Stimulated activated CD8-positive, alpha-beta memory T cell treated with anti-CD3 and anti-CD28 coated beads, Interleukin-15, amount 100 ng/mL, for 4 hours (primary cell): ENCODE data around the gene TM4SF18.

Experiments
- DNase-seq, 2 donors: peaks; one replicate each; pipeline ENCODE4 v3.0.0-alpha.2; 2020; ENCODE audit warnings: low read depth in 2 of 2

Gene TM4SF18

DNA sequence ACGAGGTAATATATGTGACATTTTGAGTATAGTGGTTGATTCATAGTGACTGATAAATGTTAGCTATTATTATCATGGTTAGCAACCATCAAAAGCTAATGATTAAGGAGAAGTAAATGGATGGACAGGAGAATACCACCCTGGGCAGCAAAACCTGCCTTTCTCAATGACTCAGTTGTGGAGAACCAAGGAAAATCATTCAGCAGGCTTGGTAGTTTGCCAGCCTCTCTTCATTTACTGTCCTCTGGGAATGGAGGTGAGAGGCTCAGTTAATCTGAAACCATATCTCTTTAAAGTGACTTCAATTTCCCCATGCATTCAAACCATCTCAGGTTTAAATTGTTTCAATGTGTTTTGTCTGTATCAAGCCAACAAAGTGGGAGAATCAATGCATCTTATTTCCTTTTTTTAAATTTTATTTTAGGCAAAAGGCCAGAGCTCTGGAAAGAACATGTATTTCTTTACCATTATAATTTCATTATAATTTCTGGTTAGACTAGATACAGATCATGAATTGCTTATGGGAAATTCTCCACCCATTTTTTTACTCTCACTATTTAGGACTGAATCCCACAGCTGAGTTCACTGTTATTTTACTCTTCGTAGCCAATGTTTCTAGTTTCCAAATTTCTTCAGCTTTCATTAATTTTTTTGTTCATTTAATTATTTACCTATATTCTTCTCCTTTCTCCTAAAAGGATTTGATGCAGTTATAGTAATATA is 2.7 kb downstream of the TM4SF18 start:
- no peak for DNase-seq

DNA sequence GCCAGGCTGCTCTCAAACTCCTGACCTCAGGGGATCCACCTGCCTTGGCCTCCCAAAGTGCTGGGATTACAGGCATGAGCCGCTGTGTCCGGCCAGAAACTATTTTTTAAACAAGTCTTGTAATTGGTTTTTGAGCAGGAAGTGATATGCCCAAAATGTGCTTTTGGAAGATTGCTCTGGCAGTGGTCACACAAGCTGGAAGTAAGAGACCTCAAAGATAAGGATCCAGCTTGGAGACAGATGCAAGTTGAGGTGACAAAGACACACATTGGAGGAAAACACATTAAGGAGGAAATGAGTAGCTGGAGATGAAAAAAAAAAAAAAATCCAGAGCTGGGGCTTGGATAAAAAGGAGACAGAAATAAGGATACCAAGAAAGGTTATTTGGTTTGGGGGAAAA is 6.3 kb downstream of the TM4SF18 start:
- DNase-seq: no peak

DNA sequence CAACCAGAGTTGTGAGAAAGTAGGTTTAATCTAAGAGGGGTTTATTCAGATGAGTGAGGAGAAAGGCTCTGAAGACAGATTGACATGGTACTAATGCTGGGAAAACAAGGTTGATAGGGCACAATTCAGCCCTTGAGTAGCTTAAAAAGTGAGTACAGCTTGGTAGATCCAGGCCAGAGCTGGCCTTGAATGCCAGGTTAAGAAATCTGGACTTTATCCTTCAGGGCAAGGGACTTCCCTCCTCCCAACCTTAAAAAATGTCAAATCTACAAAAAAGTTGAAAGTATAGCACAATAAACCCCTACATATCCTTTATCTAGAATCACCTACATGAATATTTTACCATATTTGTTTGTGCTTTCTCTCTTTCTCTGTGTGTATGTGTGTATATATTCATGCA is 7.9 kb downstream of the TM4SF18 start:
- no peak for DNase-seq

DNA sequence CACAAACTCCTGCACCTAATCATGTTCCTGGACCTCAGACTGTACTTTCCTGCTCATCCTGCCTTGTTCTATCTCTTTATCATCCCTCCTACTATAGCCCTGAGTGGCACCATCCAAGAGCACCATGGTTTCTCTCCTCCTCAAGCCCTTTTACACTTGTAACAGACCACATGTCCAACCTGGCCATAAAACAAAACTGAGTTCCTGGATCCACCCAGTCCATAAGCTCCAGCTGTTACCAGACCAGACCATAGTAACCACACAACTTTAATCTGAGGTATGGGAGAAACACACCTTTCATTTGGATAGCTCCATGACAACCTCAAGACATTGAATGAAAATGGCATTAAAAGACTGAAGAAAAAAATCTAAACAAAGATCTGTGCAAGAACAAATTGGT is 9.1 kb downstream of the TM4SF18 start:
- DNase-seq: no peak

DNA sequence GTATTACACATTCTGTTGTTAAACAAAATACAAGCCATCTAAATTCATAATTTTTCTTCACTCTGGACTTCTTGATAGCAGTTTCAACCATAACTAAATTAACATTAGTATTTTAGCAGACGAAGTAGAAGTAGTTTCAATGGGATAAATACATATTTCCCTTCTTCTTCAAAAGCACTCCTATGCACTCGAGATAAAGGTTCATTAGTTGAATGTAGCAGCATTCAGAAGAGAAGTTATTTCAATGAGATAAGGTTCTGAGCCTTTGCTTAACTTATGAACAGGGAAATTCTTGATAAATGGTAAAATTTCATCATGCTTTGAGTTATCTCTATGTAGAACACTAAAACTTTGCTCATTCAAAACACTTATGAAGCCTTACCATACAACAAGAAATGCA is 11.8 kb downstream of the TM4SF18 start:
- DNase-seq: no peak

DNA sequence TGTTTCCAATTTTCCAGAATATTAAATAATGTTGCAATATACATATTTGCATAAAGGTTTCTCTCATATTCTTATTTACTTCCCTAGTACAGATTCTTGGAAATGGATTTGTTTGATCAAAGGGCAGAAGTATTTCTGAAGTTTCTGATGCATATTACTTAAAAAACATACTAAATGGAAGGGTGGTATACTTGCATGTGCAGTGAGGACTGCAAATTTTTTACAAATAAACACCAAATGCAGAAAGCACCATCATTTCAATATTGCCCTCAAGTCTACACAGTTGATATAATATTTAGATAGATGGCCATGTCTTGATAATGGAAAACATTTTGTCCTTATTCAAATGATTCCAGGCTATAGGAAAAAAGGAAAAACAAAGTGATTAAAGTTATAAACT is 12.3 kb downstream of the TM4SF18 start:
- no peak for DNase-seq

DNA sequence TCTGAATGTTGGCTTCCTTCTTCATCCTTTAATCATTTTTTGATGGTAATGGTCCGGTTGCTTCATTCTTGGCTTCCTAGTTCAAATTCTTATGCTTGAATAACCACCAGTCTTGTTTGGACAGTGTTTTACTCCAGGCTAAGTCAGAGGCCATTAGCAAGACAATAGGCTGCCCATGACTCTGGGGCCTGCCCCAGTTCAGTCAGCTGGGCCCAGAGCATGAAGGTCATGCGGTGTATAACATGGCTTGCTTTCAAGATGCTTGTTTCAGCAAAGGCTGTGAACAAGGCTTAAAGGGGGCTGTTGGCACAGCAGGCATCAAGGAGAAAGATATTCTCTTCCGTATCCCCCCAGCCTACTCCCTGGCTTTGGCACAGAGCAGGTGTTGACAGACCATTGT is 13.7 kb downstream of the TM4SF18 start:
- DNase-seq: no peak

DNA sequence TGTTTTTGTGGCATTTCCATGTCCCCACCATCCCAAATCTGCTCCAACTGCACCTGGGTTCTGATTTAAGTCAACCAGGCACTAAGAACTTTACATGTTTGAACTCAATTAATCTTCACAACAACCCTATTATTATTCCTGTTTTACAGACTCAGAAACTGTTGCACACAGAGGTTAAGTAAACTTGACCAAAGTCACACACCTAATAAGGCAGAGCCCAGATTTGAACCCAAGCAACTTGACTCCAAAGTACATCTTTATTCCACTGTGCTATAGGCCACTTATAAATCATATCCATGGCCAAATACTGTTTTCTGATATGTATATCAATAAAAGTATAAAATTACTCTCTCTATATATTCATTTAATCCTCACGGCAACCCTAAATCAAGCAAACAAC is 16.4 kb downstream of the TM4SF18 start:
- DNase-seq: no peak

DNA sequence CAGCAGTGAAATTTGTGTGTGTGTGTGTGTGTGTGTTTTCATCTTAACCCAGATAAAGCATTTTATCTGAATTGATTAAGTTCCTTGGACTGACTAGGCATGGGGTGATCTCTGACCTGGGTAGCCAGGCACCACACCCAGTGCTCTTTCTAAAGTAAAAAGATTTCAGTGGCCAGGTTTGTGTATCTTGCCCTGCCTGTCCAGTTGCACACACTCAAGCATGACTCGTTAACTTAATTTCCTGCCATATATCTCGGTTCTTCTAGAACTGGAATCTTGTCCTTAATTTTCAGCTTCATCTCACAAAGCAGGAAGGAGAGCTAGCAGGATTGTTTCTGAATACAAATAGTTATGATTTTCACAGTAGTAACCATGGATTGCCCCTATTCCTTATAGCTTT is 17.0 kb downstream of the TM4SF18 start:
- no peak for DNase-seq

DNA sequence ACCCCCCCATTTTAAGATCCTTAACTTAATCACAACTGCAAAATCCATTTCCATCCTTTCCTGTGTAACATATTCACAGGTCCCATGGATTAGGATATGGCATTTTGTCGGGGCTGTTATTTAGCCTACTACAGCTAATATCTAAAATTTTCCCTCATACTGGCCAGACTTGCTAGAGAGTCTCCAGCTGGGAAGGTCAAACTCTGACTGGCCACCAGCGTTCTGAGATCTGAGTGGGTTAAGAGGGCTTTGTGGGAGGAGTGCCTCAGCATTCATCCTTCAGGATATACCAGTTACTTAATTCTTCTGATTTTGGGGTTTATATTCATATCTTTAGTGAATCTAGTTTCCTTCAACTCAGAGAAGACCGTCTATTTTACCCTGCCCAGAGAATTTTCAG is 17.7 kb downstream of the TM4SF18 start:
- no peak for DNase-seq

DNA sequence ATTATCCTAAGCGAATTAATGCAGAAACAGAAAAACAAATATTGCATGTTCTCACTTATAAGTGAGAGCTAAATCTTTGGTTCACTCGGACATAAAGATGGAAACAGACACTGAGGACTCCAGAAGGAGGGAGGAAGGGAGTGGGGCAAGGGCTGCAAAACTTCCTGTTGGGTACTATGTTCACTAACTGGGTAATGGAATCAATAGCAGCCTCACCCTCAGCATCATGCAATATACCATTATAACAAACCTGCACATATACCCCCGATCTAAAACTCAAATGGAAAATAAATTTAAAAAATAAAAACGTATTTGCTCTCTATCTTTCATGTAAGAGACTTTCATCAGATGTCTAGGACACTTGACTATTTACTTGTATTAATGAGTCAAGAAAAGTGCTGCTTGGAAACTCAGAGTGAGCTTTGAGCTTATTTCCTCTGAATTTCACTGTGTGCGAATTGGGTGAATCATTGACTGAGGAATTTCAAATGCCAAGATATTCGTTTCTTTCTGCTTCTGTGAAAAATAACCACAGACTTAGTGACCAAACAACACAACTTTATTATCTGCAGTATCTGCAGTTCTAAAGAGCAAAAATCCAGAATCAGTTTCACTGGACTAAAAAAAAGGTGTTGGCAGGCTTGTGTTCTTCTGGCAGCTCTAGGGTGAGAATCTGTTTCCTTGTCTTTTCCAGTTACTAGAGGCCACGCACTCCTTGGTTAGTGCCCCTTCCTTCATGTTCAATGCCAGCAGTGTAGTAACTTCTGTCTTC is 18.4 kb downstream of the TM4SF18 start:
- no peak for DNase-seq

DNA sequence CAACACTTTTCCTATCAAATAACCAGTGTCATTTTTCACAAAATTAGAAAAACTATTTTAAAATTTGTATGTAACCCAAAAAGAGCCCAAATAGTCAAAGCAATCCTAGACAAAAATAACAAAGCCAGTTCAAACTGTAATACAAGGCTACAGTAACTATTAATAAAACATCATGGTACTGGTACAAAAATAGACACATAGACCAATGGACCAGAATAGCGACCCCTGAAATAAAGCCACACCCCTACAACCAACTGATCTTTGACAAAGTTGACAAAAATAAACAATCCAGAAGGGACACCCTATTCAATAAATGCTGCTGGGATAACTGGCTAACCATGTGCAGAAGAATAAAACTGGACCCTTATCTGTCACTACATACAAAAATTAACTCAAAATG is 19.9 kb downstream of the TM4SF18 start:
- no peak for DNase-seq

DNA sequence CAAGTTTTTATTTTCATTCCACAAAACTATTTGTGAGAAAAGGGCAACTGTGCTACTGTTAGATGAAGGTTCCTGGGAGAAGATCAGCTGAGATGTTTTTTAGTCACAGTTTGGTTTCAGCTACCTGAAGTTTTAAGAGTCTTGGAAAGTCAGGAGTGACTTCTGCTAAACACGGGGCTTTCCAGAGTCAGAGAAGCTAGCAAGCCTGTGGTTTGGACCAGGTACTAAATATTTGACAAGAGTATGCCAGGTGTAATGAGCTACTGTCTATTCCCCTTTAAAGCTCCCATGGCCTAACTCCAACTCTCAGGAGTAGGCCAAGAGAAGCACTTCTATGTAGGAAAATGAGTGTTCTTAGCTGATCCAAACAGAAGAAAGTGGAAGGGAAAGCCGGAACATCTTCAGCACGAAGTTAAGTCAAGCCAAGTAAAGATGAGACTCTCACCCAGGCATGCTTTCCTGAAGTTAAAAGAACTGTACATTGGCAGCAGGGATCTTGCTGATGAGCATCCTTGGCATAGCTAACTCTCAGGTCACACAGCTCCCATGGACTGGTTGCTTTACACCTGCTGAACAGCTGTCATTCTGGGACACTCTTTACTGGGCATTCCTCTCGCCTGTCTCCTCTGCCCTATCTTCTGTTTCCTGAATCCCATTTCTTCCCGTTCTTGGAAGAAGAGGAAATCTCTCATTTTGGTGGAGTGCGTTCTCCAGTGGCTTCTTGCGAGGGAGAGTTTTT is 22.5 kb downstream of the TM4SF18 start:
- no peak for DNase-seq

DNA sequence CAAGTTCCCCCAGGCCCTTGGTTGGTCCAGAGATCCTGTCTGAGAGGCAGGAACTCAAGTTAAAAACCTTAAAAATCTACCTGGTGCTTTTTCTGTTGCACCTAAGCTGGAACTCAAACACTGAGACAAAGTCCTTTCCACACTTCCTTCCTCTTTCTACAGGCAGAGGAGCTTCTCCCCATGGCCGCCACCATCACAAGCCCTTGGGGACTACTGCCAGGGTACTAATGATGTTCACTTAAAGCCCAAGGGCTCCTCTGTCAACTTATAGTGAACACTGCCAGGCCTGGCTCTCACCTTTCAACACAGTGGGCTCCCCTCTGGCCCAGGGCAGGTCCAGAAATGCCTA is 26.0 kb downstream of the TM4SF18 start:
- no peak for DNase-seq

DNA sequence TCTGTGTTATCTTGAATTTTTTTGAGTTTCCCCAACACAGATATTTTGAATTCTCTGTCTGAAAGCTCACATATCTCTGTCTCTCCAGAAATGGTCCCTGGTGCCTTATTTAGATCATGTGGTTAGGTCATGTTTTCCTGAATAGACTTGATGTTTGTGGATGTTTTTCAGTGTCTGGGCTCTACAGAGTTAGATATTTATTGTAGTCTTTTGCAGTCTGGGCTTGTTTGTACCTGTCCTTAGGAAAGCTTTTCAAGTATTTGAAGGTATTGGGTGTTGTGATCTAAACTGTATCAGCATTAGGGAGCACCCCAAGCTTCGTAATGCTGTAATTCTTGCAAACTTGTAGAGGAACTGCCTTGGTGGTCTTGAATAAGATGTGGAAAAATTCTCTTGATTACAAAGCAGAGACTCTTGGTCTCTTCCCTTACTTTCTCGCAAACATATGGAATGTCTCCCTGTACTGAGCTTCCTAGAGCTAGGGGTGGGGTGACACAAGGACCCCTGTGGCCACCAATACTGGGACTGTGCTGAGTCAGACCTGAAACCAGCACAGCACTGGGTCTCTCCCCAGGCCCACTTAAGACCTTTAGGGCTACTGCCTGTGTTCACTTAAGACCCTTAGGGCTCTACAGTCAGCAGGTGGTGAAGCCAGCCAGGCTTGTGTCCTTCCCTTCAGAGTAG is 26.5 kb downstream of the TM4SF18 start:
- no peak for DNase-seq

DNA sequence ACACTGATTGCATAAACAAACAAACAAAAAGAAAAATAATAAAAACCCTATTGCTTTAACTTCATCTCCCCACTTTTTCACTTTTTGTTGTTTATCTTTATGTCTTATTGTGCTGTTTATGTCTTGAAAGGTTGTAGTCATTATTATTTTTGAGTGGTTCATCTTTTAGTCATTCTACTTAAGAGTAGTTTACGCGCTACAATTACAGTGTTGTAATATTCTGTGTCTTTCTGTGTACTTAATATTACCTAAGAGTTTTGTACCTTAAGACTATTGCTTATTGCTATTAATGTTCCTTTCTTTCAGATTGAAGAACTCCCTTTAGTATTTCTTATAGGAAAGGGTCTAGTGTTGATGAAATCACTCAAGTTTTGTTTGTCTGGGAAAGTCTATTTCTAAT is 28.1 kb downstream of the TM4SF18 start:
- DNase-seq: no peak

DNA sequence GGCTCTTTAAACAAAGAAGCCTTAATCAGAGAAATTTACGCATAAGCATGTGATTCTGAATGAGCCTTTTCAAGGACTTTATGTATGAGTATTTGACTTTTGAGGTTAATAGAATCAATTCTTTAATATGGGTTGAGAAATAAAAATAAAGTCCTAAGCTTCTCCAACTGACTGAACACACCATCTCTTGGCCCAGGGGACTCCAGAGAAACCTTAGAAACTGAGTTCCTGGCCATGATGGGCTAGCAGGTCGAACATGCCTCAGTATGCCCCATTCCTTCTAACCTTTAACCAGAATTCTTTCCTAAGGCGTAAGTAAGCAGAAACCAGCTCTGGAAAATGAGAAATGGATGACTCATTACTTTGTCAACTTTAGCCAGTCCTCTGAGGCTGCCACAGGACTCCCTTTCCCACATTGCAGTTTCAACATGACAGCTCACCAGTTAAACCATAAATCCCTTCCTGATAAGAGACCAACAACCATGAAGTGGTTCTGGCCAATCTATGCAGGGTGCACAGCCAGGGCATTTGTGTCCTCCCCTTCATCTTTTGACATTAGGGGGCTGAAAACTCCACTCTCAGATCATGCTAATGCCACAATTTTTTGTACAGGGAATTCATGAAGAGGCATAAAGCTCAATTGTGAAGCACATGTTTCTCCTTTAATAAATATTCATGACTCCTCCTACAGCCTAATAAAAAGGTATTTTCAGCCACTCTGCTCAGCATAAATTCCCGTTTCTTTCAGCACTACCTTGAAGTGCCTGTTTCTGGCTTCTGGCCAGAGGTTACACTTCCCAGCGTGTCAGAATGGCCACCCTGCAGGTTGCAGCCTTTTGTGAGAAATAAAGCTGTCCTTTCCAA is 33.3 kb downstream of the TM4SF18 start:
- no peak for DNase-seq

DNA sequence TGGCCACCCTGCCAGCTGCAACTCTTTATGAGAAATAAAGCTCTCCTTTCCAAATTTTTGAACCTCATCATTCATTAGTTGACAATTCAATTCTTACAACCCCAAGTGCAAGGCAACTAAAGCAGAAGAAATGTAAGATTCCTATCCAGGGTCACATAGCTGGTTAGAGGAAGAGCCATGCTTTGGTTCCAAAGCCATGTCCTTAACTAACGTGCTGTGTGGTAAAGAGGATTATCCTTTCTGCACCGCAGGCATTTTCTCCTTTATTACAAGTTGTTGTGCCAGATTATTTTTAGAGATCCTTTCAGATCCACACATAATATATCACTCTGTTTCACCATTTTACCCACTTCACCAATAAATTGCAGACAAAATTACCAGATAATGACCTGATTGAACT is 36.5 kb downstream of the TM4SF18 start:
- DNase-seq: no peak

DNA sequence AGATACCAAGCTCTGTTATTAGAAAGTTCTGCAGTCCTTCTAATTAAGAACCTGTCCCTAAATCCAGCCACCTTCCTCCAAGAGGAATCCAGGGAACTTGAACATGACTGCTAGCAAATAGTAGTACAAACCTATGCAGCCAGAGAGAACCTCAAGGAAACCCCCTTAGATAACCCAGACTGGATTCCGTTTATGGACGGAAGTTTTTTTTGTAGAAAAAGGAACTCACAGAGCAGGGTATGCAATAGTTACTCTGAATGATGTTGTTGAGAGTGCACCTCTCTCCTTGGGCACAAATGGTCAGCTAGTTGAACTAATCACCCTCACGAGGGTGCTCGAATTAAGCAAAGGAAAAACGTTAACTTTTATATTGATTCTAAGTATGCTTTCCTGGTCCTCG is 40.8 kb downstream of the TM4SF18 start:
- no peak for DNase-seq

DNA sequence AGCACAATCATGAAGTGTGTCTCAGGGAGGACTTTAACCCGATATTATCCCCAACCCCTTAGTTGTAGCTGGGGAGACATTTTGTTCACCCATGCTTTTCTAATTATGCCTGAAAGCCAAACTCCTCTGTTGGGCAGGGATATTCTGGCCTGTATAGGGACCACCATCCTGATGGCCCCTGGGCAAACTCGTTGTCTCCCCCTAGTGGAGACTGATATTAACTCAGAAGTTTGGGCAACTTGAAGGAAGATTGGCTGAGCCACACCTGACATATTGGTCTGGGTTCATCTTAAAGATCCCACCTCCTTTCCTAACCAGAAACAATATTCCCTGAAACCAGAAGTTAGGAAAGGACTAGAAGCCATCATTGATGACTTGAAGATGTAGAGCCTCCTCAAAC is 42.3 kb downstream of the TM4SF18 start:
- no peak for DNase-seq

DNA sequence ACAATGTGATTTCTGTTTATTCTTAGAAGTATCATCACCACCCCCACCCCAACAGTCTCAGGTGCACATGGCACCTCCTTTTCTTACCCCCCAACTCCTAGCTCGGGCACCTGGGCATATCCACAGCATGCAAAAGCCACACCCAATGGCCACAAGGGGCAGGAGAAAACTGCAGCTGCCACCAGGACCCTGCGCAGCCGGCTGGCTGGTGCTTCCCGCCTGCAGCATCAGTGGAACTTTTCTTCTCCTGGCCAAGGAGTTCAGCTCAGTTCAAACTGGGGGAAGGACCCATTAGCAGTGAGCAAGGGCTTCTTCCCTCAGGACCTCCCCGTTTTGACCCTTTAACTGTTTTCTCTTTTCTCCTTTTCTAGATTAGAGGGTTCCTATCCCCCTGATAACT is 44.8 kb downstream of the TM4SF18 start:
- no peak for DNase-seq
